HG02870 (cell line): ENCODE results near the gene ABCC4.

Experiments
- ATAC-seq: cut with Tn5 transposase; IDR thresholded peaks from one replicate; pipeline ENCODE4 v1.9.1; 2021; ENCODE audit warnings: mild to moderate bottlenecking, moderate library complexity; ENCODE audit not compliant: unreplicated experiment

The ABCC4 gene

DNA sequence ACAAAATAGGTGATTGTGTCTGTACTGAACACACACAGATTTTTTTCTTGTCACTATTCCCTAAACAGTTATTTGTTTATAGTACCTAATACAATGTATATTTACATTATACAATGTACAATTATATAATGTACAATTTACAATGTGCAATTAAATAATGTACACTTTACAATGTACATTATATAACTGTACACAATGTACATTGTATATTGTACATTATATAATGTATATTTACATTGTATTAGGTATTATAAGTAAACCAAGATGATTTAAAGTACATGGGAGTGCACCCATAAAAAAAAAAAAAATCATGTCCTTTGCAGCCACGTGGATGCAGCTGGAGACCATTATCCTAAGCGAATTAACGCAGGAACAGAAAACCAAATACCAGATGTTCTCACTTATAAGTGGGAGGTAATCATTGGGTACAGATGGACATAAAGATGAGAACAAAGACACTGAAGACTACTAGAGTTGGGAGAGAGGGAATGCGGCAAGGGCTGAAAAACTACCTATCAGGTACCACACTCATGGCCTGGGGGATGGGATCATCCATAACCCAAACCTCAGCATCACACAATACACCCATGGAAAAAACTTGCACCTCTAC is 68.1 kb downstream of the ABCC4 start:
- ATAC-seq = no peak

DNA sequence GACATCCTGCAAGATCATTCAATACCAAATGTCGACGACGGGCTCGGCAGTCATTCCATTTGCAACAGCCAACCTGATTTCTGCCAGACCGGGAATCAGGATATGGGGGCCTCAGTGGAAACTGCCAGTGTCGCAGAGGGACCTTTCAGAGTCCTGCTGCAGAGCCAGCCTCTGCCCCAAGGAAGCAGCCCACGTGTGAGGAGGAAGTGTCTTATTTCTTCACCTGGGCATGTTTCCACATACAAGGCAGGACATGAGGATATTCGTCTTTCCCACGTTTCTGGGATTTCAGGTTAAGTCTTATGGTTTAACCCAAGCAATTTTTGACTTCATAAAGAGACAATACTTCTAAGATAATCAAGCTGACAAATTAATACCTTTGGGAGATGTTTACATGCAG is 69.9 kb downstream of the ABCC4 start:
- no peak for ATAC-seq

DNA sequence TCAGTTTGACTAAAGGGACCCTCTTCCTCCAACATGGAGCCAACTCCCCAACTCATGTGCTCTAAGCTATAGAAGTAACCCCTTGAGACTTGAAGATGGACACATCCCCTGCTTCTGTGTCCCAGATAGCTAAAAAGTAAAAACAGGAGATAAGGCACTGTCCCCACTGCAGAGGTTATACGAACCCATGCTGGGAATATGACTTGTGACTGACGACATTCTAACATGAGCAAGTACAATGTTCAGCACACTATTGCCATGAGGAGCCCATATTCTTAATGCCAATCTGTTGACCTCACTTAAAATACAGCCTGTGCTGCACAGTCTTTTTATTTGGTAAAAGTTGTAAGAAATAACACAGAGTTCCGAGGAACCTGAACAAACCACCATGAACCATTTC is 71.4 kb downstream of the ABCC4 start:
- ATAC-seq = no peak

DNA sequence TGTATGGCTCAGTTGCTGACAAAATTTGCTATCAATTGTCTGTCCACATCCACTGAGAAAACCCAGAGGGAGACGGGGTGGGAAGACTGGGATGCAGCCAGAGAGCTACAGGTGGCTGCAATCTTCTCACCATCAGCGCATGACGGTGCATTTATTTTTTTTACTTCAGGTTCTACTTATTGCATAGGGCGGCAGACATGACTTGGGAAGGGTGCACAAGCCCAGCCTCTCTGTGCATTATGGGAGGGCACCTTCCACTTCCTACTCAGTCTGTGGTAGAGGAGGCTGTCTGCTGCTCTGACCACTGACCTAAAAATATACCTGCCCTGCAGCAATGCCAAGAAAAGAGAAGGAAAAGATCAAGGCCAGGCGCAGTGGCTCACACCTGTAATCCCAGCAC is 73.1 kb downstream of the ABCC4 start:
- no peak for ATAC-seq

DNA sequence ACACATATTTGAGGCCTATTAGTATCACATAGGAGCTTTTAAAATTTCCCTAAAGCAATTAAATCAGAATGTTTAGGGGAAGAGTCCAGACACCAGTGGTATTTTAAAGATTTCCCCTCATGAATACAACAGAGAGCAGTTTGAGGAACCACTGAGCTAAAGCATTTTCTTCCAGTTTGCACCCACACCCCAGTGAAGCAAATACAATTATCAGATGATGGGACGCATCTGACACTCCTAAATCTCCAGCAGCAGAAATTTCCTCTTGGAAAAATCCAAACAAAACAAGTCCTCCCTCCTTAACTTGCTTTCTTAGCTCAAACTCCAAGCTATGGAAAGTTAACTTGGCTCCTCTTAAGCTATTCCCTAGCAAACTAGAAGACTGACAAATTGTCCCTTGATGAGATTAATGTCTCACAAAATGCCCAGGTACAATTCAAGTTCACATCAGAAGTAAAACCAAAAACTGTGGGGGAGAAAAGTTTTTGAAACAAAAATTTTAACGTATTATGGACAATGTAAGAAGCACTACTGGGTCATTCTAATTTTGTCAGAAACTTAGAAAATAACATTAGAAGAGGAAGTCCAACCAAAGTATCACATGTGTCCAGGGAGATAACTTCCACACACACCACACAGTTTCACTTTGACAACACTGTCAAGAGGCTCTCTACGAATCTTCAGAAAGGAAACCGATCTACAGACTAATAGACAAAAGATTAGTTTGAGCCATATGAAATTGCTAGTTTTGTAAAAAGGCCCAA is 74.1 kb downstream of the ABCC4 start:
- ATAC-seq = peak; percentile 90

DNA sequence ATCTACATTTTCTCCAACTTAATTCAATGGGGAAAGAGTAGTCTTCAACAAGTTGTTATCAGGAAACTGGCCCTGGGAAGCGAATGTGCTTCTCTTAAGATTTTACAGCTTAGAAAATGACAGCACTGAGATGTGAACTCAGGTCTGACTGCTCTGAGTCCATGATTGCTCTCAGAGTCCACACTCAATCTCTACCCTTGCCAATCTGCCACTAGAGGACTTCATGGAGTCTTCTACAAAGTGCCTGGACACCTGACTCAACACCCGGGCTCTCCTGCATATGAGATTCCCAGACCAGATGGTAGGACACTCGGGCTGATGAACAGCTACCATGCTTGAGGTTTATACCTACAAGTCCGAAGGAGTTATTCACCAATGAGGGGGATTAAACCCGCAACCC is 74.8 kb downstream of the ABCC4 start:
- no peak for ATAC-seq

DNA sequence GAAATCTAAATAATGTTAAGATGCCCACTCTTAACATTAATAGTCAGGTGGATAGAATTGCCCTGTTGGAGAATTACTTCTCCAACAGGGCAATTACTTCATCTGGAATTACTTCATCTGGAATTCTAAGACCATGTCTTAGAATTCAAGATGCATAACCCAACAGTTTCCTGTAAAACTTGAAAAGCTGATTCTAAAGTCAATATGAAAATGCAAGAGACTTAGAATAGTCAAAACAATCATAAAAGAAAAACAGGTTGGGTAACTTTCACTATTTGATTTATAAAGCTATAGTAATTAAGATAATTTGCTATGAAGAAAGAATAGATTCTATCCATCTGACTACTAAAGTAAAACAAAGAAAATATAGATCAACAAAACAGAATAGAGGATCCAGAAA is 75.2 kb downstream of the ABCC4 start:
- no peak for ATAC-seq

DNA sequence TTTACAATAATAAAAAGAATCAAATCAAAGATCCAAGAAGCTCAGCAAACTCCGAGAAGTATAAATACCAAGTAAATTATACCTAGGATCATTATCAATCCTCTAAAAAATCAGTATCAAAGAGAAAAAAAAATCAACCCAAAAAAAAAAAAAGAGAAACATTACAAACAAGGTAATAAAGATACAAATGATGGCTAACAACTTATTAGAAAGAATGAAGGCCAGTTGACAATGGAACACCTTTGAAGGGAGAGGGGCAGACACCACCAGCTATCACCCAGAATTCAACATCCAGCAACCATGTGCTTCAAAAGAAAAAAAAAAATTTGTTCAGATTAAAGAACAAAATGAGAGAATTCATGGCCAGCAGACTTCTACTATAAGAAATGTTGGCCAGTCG is 77.2 kb downstream of the ABCC4 start:
- ATAC-seq = no peak

DNA sequence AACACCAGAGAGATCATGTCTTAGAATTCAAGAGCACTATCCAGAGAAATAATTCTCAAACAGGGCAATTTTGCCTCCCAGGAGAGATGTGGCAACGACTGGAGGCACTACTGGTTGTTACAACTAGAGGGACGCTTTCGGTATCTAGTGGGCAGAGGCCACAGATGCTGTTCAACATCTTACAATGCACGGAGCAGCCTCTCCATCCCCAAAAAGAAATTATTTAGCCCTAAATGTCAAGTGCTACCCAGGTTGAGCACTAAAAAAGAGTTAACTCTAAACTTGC is 78.6 kb downstream of the ABCC4 start:
- ATAC-seq = no peak

DNA sequence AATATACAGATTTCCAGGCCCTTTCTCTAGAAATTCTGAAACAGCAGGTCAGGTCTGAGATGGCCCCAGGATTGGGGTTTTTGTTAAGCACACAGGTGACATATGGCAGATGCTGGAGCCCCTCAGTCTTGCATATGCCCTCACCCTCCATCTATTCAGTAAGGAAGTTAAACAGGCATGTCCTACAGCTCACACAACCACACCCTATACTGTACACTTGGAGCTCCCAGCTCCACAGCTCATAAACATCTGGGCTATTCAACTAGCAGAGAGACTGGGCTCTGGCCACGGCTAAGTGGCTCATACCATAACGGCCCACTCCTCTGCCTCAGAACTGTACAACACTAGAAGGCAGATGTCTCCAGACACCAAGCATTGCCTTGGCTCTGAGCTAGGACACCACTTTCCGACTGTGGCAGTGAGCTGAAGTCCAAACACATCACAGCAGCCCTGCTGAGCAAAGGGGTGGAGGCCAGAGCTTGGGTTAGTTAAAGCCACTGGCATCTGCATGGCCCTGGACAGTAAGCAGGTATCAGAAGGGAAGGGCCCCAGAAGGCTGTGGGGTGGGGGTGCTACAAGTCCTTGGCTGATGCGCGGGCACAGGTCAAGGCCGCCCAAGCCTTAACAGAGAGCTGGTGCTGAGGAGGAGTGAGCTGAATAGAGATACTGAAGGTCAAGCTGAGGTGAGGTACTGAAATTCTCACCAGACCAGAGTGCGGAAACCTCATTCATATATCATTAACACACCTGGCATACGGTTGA is 79.1 kb downstream of the ABCC4 start:
- ATAC-seq = no peak

DNA sequence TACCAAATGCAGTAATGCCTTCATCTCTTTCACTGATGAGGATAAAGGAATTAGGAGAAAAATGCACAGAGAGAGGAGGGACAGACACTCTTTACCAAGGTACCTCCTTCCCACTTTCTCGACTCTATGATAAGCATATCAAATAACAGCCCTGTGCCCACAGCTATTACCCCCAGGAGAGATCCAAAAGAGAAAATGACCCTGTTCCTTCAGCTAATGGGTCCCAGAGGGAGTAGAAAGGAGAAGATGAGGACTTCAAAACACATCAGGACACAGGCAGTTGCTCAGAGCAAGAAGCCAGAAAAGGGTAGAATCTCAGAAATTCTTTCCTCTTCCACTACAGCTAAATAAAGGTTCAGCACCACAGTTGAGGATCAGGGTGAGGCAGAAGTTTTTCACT is 80.6 kb downstream of the ABCC4 start:
- ATAC-seq = no peak

DNA sequence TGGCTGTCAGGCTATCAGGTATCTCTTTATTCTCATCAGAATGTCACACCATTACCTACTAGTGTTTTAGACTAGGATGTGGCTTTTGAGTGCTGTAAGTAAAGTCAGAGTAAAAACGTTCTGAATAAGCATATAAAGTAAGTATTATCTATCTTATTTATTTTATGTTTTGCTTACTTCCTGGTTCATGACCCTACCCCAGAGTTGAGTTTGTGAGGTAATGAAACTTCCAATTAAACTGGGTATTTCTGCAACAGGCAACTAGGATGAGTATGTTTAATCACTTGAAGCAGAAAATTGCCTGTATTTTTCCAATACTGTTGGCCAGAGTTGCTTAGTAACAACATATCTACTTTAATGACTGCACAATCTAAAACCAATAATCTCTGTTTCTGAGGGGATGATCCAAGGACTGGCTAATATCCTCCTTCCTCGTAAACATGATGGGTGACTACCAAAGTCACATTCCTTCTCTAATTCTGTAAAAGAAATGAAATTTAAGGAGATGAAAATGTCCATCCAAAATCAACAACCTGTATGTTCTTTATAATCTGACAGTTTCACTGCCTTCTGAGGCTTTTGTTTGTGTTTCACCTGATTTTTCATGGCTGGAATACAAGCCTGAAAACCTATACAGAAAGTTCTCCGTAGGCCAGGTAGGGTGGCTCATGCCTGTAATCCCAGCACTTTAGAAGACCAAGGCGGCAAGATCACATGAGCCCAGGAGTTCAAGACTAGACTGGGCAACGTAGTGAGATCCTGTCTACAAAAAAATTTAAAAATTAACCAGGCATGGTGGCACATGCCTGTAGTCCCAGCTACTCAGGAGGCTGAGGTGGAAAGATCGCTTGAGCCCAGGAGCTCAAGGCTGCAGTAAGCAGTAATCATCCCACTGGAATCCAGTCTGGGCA is 83.1 kb downstream of the ABCC4 start:
- ATAC-seq = no peak

DNA sequence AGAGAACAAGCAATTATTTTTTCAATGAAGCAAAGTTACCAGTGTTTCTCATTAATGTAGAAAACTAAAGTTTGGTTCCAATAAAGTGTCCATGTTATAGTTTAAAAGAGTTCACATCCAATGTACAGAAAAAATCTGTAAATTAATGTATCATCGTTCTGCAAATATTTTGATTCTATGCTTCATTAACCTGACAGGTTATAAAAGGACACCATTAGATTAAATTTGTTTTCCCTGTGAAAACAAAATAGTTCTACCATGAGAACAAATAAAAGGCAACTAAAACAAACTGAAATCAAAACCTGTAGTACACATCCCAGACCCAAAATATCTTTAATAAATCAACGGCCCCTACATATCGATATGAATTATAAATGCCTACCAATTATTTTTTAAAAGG is 85.1 kb downstream of the ABCC4 start:
- no peak for ATAC-seq

DNA sequence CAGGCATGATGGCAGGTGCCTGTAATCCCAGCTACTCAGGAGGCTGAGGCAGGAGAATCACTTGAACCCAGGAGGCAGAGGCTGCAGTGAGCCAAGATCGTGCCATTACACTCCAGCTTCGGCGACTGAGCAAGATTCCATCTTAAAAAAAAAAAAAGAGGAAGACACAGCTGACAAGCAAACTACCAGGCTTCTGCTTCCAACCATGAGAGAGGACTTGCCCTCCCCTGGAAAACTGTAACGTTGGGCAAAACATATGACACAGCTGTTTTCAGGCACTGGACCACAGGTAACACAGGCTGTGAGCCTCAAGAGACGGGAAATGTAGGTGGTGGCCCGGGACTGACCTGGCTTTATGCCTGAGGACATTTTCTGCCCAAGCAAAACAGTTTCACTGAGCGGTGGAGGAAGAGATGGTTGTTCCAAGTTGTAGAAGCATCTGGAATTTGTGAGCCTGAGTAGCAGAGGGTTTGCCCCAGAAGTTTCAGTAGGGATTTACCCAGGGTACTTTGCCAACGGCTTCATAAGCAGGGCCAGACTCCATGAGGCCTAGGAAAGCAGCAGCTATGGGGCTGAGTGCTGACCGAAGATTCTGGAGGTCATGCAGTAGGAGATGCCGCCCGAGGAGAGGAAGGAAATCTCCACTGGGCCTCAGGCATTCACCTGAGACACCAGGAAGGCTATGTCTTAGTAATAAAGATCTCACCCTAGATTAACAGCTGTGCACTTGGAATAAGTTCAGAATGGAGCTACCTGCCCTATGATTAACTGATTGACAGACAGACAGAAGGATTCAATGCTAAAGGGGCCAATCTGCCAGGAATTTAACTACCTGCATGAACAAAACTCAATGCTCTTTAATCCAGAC is 88.0 kb downstream of the ABCC4 start:
- no peak for ATAC-seq

DNA sequence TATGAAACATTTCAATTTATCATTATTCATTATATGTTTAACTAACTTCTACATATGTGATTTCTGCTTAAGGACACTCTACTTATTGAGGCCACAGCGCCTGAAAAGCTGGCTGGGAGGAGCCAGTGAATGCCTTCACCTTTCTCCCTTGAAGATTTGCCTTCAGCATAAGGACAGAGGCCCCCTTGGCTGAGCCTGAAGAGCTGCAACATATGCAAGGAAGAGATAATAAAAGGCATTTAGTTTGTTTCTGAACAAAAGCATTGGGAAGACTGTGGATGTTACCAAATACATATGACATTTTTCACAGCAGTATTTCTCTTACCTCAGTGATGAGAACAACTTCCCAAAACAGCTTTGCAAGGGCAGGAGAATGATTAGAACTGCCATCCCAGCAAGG is 92.1 kb downstream of the ABCC4 start:
- no peak for ATAC-seq

DNA sequence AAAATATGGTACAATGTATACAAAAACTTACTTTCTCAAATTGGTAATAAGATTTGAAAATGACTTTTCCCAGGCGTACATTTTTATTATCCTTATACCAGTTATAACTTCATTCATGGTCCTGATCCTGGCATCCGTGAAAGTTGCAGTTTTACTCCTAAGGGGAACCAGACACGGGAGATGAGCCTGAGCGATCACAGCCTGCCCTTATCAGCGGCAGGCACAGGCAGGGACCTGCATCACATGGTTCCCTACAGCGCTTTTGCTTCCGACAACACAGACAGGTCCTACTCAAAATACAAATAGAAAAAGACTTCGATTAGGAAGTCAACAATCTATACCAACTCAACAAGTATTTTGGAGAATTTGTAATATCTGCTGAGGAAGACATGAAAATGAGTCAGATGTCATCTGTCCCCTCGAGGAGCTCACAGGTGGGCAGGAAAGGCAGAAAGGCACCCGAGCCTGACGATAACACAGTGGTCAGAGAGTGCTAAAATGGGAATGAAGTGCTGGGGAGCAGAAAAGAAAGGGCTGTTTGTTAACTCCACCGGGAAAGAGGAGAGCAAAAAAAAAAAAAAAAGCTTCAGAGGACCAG is 93.4 kb downstream of the ABCC4 start:
- peak; percentile 90 for ATAC-seq

DNA sequence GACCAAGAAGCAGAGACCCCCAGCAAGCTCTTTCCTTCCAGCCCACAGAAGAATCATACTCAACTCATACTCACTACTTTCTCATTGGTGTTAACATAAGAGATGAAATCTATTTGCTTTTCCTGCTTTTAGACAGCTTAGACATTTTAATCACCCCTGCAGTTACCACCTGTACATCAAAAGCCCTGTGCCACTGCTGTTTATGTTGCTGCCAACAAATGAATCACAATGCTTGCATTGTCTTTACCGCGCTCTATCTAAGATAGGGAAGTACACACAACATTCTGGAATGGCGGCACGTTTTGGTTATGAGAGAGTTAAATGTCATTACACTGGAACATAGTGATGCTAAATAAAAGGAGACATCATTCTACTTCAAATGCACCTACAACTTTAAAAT is 95.1 kb downstream of the ABCC4 start:
- no peak for ATAC-seq

DNA sequence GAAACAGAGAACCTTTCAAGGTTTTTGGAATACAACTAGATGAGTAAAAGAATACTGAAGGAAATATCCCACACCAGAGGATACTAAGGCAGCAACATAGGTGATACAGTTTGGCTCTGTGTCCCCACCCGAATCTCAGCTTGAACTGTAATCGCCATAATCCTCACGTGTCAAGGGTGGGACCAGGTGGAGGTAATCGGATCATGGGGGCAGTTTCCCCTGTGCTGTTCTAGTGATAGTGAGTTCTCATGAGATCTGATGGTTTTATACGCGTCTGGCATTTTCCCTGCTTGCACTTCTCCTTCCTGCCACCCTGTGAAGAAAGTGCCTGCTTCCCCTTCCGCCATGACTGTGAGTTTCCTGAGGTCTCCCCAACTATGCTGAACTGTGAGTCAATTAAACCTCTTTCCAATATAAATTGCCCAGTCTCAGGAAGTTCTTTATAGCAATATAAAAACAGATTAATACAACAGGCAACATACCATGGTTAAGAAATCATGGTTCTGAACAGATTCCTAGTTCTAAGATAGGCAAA is 97.0 kb downstream of the ABCC4 start:
- no peak for ATAC-seq

DNA sequence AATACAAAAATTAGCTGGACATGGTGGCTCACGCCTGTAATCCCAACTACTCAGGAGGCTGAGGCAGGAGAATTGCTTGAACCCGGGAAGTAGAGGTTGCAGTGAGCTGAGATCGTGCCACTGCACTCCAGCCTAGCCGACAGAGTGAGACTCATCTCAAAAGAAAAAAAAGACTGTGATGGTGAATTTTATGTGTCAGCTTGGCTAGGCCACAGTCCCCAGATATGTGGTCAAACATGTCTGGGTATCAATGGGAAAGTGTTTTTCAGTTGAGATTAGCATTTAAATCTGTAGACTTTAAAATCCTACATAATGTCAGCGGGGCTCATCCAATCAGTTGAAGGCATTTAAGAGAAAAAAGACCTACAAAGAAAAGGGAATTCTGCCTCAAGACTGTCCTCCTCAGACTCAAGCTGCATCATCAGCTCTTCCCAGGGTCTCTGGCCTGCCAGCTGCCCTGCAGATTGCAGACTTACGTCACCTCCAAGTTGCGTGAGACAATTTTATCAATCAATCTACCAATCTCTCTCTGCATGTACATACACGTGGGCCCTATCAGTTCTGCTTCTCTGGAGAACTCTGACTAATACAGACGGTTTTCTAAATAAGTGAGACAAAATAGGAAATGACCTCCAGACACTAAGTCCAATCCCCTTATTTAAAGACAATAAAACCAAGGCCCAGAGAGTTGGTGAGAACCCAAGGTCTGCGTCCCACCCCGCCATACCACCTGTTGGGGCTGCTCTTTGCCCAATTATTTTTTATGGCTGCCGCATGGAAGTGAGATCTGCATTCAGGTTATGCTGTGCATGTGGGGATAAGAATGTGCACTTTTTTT is 99.2 kb downstream of the ABCC4 start:
- ATAC-seq = no peak
